ENCODE data around the gene LMAN1L. TPM values are rescaled to one million over a fixed set of nuclear protein-coding genes. Genes with fewer than 3 reads are reported as not detected.

Gene LMAN1L
- total and polyA plus RNA-seq, 4 donors: 0.11 to 0.31 TPM; not detected in 2

DNA sequence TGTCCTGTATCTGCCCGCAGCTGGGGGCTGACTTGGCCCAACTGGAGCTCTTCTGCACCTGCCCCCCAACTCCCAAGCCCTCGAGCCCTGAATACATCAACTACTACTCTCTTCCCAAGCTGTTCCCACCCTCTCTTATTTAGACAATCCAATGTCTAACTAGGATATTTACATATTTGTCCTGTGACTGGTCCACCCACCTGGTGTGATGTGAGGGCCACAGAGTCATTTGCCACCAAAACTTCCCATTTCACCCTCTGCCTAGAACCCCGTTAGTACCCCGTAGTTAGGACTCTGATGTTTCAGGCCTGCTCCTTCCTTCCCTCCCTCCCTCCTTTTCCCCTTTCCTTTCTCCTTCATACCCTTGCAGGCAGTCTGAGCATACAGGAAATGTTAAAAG, 20.2 kb downstream of the LMAN1L start:
- H3K9me3 ChIP-seq (ENCODE audit: control insufficient read depth in 4 of 4, insufficient read depth in 3 of 4, low read length in 3 of 4): no peaks in the 10 kb centered on the region
- peaks cover 0 to 11% (median 5%) of the 10 kb centered on the region in 3 donors for H3K27me3 ChIP-seq (ENCODE audit: control insufficient read depth in 3 of 3, insufficient read depth in 3 of 3, low read length in 2 of 3)
- TF ChIP-seq, protein P1, sequence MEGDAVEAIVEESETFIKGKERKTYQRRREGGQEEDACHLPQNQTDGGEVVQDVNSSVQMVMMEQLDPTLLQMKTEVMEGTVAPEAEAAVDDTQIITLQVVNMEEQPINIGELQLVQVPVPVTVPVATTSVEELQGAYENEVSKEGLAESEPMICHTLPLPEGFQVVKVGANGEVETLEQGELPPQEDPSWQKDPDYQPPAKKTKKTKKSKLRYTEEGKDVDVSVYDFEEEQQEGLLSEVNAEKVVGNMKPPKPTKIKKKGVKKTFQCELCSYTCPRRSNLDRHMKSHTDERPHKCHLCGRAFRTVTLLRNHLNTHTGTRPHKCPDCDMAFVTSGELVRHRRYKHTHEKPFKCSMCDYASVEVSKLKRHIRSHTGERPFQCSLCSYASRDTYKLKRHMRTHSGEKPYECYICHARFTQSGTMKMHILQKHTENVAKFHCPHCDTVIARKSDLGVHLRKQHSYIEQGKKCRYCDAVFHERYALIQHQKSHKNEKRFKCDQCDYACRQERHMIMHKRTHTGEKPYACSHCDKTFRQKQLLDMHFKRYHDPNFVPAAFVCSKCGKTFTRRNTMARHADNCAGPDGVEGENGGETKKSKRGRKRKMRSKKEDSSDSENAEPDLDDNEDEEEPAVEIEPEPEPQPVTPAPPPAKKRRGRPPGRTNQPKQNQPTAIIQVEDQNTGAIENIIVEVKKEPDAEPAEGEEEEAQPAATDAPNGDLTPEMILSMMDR (IDR thresholded peaks at IDR 0.05; ENCODE audit: control extremely low read depth, extremely low read depth): no peak
- no peak overlapping the region for H3K9ac ChIP-seq (ENCODE audit: insufficient read depth in 1 of 2, low read length in 2 of 2)
- no peaks in the 10 kb centered on the region for H3K4me1 ChIP-seq (ENCODE audit: control insufficient read depth in 5 of 5, insufficient read depth in 5 of 5, low read length in 5 of 5)
- DNase-seq (no peak), ATAC-seq (ENCODE audit: insufficient read depth, low FRiP score) (no peak)
- no peak overlapping the region for H3K4me3 ChIP-seq
- 55 to 61% methylated on average over 4 of the region's 4 CpGs for WGBS, 2 donors
- H3K36me3 ChIP-seq (ENCODE audit: control insufficient read depth in 4 of 4, insufficient read depth in 4 of 4, low read length in 4 of 4): peaks cover 0 to 13% (median 0%) of the 10 kb centered on the region in 4 donors
- no peak overlapping the region for H3K27ac ChIP-seq (ENCODE audit: low read depth in 1 of 2, low read length in 1 of 2)

DNA sequence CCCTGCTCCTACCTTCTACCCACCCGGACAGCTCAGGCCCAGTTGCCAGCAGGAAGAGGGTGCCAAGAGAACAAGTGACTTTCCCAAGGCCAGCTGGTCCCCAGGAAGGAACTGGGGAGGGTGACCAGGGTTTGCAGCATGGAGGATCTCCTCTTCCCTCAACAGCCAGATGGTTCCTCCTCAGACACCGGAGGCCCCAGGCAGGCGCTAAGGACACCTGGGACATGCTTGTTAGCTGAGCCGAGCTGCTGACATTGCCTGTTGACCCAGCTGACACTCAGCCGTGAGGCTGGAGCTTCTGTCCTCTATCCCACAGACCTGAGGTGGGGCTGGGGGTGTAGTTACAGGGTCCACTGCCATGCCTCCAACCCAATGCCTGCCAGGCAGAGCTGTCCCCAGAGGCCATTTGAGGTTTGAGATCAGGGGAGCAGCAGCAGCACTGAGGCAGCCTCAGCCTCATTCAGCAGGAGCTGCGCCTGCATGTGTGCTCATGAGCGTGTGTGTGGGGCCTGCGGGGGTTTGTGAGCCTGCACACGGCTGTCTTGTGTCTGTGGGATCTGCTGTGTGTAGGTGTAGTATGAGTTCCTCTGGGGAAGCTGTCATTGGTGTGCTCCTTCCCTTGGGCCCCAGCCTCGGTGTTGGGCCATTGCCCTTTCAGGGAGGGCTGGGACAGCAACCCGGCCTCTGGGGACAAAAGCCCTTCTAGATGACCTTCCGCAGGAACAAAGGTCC, 20.9 kb downstream of the LMAN1L start:
- Histone ChIP-seq H3K9me3 (ENCODE audit: control insufficient read depth in 4 of 4, insufficient read depth in 3 of 4, low read length in 3 of 4) (no peaks in the 10 kb centered on the region), H3K4me1 (ENCODE audit: control insufficient read depth in 5 of 5, insufficient read depth in 5 of 5, low read length in 5 of 5) (no peaks in the 10 kb centered on the region), H3K9ac (ENCODE audit: insufficient read depth in 1 of 2, low read length in 2 of 2) (no peak overlapping the region), H3K4me3 (no peak overlapping the region), H3K27ac (ENCODE audit: low read depth in 1 of 2, low read length in 1 of 2) (no peak overlapping the region), H3K27me3 (ENCODE audit: control insufficient read depth in 3 of 3, insufficient read depth in 3 of 3, low read length in 2 of 3) (peaks cover 0 to 7% (median 5%) of the 10 kb centered on the region in 3 donors), H3K36me3 (ENCODE audit: control insufficient read depth in 4 of 4, insufficient read depth in 4 of 4, low read length in 4 of 4) (peaks cover 0 to 19% (median 0%) of the 10 kb centered on the region in 4 donors)
- TF ChIP-seq, protein P1 (IDR thresholded peaks at IDR 0.05; ENCODE audit: control extremely low read depth, extremely low read depth): no peak
- DNase-seq (no peak), ATAC-seq (ENCODE audit: insufficient read depth, low FRiP score) (no peak)
- 51 to 69% methylated on average over 12 of the region's 12 CpGs for WGBS, 2 donors

DNA sequence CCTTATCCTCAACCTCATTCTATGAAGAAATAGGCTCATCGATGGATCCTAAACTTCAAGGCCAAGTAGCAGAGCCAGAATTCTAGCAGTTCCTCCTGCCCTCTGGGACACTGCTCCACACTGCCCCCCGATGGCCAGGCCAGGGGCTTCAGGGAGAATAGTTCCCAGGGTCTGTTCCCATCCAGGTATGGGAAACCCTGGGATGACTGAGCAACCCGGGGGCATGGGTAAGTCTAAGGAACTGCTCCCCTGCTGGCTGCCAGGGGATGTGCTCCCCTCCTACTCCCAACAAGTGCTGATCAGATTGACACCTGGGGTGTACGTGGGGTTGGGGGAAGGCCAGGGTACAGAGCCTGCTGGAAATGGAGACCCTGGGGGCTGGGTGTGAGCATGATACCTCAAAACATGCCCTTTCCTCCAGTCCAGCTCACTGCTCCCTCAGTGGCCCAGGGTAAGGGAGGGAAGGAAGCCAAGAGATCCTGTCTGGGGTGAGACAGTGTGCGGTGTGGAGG, 22.7 kb downstream of the LMAN1L start:
- no peak overlapping the region for H3K9ac ChIP-seq (ENCODE audit: insufficient read depth in 1 of 2, low read length in 2 of 2)

More for the DNA sequence above, 22.7 kb downstream of the LMAN1L start:
- Histone ChIP-seq H3K27ac (ENCODE audit: low read depth in 1 of 2, low read length in 1 of 2) (no peak overlapping the region), H3K4me1 (ENCODE audit: control insufficient read depth in 5 of 5, insufficient read depth in 5 of 5, low read length in 5 of 5) (no peaks in the 10 kb centered on the region), H3K36me3 (ENCODE audit: control insufficient read depth in 4 of 4, insufficient read depth in 4 of 4, low read length in 4 of 4) (peaks cover 0 to 29% (median 0%) of the 10 kb centered on the region in 4 donors), H3K4me3 (no peak overlapping the region), H3K9me3 (ENCODE audit: control insufficient read depth in 4 of 4, insufficient read depth in 3 of 4, low read length in 3 of 4) (no peaks in the 10 kb centered on the region), H3K27me3 (ENCODE audit: control insufficient read depth in 3 of 3, insufficient read depth in 3 of 3, low read length in 2 of 3) (peaks cover 0 to 4% (median 0%) of the 10 kb centered on the region in 3 donors)
- 30 to 47% methylated on average over 5 of the region's 5 CpGs for WGBS, 2 donors
- peak in 1 of 3 donors; percentile 46 for DNase-seq
- TF ChIP-seq, protein P1 (IDR thresholded peaks at IDR 0.05; ENCODE audit: control extremely low read depth, extremely low read depth): peak; percentile 42
- no peak for ATAC-seq (ENCODE audit: insufficient read depth, low FRiP score)

Data from lung (tissue), 12 donors.